ENCODE data around the gene AQP9. TPM values are rescaled to one million over a fixed set of nuclear protein-coding genes. Genes with fewer than 3 reads are reported as not detected.
A peak's percentile ranks its signal among the peaks of the same experiment; 100 is the strongest.

Gene AQP9
- total RNA-seq: 0.13 TPM in 1 of 2 replicates, not detected in the other
- polyA plus RNA-seq (2012): 0.08 TPM

DNA sequence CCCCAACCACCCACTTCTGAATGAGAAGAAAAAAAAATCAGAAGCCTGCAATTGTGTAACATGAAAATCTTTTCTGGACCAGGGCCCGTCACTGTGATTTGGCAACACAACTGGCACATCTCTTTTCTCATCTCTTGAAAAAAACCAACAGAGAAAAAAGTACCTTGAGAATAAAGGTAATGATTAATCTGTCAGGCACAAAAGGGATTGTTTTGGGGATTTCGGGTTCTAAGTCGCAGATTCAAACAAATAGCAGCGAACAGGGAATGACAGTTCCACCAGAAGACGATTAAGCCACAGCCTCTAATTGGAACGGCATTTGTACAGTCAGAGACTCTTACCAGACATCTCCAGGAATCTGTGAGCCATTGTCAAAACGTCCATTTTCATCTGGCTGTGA is at the start of gene AQP9:
AQP9 (plus strand) TSS at position 276 of the 400 bp plus-strand sequence. CDS start 185 bp downstream, outside the sequence.
- DNase-seq (ENCODE audit: low read depth): no peak

DNA sequence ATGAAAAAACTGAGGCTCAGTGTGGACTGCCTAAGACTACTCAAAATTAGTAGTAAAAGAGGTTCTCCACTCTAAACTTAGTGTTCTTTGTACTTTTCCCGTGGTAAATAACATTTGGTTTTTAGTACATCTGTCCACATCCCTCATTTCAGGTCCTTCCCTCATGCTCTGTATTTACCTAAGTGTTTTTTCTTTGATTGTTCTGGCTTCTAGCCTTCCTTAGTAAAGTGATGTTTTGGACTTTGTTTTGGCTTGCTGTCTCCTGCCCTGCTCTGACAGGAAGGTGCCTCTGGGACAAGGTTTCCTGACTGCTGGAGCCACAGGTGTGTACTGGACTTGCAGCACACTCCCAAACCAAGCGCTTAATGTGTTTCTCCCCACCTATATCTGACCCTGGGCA is 42.8 kb upstream of the AQP9 start:
- no peak for DNase-seq (ENCODE audit: low read depth)

DNA sequence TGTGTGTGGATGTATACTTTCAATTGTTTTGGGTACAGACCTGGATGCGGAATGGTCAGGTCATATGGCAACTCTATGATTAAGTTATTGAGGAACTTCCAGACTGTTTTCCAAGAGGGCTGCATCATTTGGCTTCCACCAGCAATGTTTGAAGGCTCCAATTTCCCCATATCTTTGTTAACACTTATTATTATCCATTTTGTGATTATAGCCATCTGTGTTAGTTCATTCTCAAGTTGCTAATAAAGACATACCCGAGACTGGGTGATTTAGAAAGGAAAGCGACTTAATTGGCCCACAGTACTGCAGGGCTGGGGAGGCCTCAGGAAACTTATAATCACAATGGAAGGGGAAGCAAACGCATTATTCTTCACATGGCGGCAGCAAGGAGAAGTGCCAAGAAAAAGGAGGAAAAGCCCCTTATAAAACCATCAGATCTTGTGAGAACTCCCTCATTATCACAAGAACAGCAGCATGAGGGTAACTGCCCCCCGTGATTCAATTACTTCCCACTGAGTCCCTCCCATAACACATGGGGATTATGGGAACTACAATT is 41.6 kb upstream of the AQP9 start:
- no peak for DNase-seq (ENCODE audit: low read depth)

- no peak for DNase-seq (ENCODE audit: low read depth)
Measured at GRCh38 chr15:58103482-58103881, 34.7 kb upstream of the AQP9 start.

DNA sequence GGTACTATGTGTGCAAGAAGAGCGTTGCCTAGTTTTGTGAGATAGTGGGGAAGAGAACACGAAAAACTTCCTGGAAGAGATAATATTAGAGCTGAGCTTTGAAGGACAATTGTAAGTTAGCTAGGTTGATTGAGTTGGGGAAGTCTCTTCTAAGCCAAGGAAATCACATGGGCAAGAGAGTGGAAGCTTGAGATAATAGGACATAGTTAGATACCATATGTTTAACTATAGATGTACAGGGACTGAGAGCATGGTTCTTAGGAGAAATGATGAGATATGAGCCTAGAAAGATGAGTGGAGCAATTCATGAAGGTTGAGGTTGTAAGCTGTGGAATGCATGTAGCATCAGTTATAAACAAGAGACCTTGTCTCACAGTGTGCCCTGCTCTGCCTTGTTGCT is 30.1 kb upstream of the AQP9 start:
- no peak for DNase-seq (ENCODE audit: low read depth)

DNA sequence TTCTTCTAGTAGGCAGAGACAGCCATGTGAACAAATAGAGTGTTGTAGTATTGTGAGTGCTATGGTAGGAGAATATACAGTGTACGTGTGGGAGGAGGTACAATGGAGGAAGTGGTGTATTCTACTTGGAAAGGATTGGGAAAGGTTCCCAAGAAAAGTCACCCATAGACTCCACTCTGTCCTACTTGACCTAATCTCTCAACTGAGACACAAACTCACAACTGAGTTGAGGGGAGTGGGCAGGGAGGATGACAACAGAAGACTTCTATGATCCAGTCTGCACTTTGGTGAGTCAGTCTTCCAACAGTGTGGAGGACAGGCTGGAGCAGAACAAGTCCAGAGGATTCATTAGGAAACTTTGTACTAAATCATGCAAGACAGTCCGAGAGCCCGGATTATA is 28.8 kb upstream of the AQP9 start:
- DNase-seq (ENCODE audit: low read depth): no peak

GRCh38 chr15:58110999-58111717 is 27.0 kb upstream of the AQP9 start:
- DNase-seq (ENCODE audit: low read depth): peak; percentile 3

GRCh38 chr15:58111718-58112104 is 26.5 kb upstream of the AQP9 start:
- no peak for DNase-seq (ENCODE audit: low read depth)

- peak; percentile 4 for DNase-seq (ENCODE audit: low read depth)
Measured at GRCh38 chr15:58113358-58113757, 24.8 kb upstream of the AQP9 start.

DNA sequence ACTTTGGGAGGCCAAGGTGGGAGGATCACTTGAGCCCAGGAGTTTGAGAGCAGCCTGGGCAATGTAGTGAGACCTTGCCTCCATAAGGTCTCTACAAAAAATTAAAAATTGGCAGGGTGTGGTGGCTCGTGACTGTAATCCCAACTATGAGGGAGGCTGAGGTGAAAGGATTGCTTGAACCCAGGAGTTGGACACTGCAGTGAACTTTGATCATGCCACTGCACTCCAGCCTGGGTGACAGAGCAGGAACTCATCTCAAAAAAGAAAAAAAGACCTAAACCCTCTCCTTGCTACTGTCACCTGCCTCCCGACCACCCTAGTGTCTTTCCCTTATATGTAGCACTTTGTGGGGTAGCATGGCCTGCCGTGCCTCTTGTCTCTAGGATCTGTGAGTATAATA is 23.8 kb upstream of the AQP9 start:
- no peak for DNase-seq (ENCODE audit: low read depth)

- no peak for DNase-seq (ENCODE audit: low read depth)
Measured at GRCh38 chr15:58114812-58115211, 23.4 kb upstream of the AQP9 start.

DNA sequence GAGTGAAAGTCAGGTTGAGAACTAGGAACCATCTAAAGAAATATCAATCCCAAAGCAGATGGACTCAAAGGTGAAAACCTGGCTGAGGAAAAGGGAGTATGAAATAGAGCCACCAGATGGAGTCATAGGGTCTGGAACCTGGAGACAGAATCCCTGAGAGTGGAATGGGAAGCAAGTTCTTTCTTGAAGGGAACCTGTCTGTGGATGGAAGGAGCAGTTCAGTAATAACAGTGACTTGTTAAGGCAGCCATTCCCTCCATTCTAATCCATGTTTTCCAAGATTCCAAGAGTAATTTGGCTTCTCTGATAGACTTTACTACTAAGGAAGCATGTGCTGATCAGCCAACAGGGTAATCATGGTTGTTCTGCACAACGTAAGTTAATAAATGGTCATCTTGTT is 22.5 kb upstream of the AQP9 start:
- peak; percentile 22 for DNase-seq (ENCODE audit: low read depth)

GRCh38 chr15:58117619-58118018 is 20.6 kb upstream of the AQP9 start:
- DNase-seq (ENCODE audit: low read depth): no peak

DNA sequence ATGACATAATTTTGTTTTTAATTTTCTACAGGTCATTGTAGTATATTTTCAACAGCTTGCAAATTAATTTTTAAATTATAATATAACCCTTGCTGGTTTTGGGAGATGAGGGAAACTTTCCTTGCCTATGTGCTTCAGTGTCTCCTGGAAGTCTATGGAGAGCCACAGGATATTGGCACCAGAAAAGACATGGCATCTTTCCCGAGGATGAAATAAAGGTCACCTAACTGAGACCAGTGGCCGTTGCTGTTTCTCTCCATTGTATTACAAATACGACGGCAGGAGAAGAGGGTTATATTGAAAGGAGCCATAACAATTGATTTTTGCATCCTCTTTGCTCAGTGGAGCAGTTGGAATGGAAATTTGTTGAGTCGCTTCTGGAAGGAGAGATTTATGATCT is 19.9 kb upstream of the AQP9 start:
- no peak for DNase-seq (ENCODE audit: low read depth)

GRCh38 chr15:58119016-58119415 is 19.2 kb upstream of the AQP9 start:
- no peak for DNase-seq (ENCODE audit: low read depth)

GRCh38 chr15:58124585-58124984 is 13.6 kb upstream of the AQP9 start:
- no peak for DNase-seq (ENCODE audit: low read depth)

GRCh38 chr15:58125333-58125732 is 12.8 kb upstream of the AQP9 start:
- DNase-seq (ENCODE audit: low read depth): no peak

DNA sequence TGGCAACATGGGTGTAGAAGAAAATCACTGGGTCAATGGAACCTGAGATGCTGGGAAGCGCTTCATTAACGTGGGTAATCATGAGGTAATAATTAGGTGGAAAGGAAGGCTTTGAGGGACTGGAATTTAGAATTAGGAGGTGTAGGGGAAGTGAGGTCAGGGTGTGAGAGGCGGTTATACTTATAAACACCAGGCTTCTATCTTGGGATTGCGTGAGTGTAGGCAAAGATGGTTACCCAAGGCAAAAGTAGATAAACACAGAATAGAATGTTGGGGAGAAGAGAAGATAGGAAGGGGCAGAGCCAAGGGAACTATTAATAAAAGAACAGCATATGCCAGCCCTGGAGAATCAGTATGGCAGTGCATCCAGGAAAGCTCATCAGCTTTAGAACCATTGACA is 3.3 kb upstream of the AQP9 start:
- DNase-seq (ENCODE audit: low read depth): no peak

DNA sequence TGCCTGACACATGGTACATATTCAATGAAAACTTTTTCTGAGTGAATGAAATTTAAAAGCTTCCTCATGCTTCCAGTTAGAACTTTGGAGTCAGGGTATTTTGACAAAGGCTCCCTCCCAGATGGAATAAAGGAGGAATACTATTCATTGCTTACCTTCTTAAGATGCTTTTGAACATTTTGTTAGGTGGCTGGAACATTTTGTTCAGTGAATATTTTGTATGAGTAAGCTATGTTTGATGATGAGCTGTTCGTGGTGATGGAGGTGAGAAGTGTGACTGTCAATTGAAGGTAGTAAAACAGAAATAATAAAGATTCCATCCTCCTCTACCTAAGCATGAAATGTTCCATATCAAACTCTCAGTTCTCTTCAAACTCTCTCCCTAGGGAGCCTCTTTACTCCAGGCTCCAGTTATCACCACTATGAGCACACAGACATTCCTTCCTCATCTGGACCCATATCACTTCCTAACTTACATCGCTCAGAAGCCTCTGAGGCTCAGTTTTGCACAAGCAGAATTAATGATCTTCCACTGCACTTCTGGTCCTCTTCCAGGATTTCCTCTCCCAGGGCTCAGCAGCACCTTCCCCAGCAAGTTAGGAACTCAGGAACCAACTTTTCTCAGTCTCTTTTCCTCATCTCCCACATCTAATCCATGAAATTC is 2.5 kb upstream of the AQP9 start:
- DNase-seq (ENCODE audit: low read depth): no peak

- DNase-seq (ENCODE audit: low read depth): no peak
Measured at GRCh38 chr15:58136731-58137130, 1.4 kb upstream of the AQP9 start.

DNA sequence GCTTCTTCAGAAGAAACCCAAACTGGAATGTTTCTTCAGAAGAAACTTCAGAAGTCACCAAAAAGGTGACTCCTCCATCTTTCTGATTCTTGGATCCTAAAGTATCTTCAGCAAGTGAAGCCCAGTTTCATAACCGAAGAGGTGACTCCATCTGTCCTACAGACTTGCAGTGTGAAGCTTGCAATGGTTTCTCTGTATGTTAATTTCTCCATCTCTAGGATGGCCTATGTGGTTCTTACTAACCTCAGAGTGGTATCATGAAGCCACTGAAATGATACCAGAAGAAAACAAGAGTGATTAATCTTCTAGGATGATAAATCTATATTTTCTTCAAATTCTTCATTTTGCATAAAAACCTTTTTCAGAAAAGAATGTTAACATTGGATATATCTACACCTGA is 495 bp upstream of the AQP9 start:
- no peak for DNase-seq (ENCODE audit: low read depth)

DNA sequence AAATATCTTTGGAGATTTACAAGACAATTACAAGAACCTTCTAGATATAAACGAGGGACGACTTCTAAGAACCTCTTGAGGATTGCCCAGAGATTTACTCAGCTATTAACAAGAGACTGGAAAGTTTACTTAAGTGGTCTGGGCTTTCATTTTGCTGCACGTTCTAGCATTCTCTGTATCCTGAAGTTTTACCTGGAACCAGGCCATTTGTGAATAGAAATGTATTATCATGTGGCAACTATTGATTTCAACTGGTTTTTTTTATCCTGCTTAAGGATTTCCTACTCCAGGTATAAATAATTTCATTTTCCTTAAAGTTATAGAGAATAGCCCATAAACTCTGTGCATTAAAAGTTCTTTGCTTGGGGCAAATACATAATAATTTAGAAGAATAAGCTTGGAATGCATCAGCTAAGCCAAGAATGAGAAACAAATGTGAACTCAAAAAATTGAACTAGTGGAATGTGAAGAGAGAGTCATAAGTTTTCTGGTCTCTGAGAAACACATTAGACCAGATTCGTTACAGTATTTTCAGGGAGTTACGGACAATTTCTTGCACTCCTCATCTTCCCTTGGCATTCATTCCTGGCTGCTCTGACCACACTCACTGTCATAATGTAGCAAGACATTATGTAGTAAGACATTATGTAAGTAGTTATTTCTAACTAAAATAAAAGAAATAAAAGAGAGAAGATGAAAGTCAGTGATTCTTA is 1.3 kb downstream of the AQP9 start:
- DNase-seq (ENCODE audit: low read depth): no peak

Data from myocyte (in vitro differentiated cells).